A673 (cell line): Measurements from ENCODE around the gene KIF1A.

Source experiments
- CTCF ChIP-seq: fragments of 300-800, 200-600 bp; sonication (generic); conservative IDR thresholded peaks from 2 replicates; pipeline ENCODE4 v1.5.1; 2017; ENCODE audit warnings: low read depth, mild to moderate bottlenecking, antibody characterized with exemption, low read length, moderate library complexity, mixed read lengths
- EZH2 ChIP-seq: fragments of 200-600 bp; sonication (generic); IDR thresholded peaks from 2 replicates; pipeline ENCODE4 v1.6.1; 2017; ENCODE audit warnings: borderline replicate concordance, low read depth, mild to moderate bottlenecking, mixed read lengths, antibody characterized with exemption, low read length; ENCODE audit not compliant: poor library complexity, severe bottlenecking

GRCh38 chr2:240864475-240864874 is 44.5 kb upstream of the KIF1A start:
- TF ChIP-seq CTCF (no peak), EZH2 (no peak)
